HG03066 (cell line): ENCODE measurements around the gene RHOXF1.
"Not testable (repeated sequence)": the region's sequence is repeated elsewhere in the genome, so short reads cannot be mapped to it uniquely, and the experiment has no call there.

Source experiments
- ATAC-seq: cut with Tn5 transposase; IDR thresholded peaks from one replicate; pipeline ENCODE4 v1.9.1; 2021; ENCODE audit warnings: low read depth; ENCODE audit not compliant: unreplicated experiment

The RHOXF1 gene

GRCh38 chrX:120115438-120115963 is at the start of gene RHOXF1:
Gene RHOXF1, minus strand, starts transcription at chrX:120115913. Its CDS starts 51 bp downstream, at chrX:120115862.
- no peak for ATAC-seq

DNA sequence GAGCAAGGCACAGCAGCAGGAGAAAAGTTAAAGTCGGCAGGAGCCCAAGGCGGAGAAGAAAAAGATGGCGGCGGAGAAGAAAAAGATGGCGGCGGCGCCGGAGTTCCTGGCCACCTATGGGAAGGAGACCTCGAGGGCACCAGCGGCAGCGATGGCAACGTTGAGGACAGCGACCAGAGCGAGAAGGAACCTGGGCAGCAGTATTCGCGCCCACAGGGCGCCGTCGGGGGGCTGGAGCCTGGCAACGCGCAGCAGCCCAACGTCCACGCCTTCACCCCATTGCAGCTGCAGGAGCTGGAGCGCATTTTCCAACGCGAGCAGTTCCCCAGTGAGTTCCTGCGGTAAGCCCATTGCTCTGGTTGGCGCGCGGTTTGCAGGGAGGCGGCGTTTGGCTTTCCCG is 43.4 kb upstream of the RHOXF1 start:
- ATAC-seq = not testable (repeated sequence)

DNA sequence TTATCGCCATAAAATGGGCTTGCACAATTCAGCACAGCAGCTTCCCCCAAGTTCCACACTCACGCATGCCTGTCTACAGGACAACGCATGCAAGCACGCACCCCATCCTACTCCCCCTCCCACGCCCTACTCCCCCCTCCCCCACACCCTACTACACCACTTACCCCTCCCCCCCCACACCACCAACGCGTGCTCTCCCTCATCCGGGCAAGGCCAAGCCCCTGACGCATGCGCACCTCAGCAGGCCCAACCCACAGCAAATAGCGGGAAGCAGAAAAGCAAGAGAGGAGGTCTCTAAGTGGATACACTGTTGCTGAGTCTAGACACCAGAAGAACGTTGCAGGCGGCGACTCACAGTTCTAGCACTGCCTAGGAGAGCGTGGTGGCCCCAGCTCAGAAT is 42.6 kb upstream of the RHOXF1 start, which contains the start of gene RHOXF2:
Gene RHOXF2 (plus strand): TSS at position 301 of the 400 bp plus-strand sequence. CDS start 138 bp downstream, outside the sequence.
- not testable (repeated sequence) for ATAC-seq

GRCh38 chrX:120150109-120150744 is 34.5 kb upstream of the RHOXF1 start:
- ATAC-seq = not testable (repeated sequence)

DNA sequence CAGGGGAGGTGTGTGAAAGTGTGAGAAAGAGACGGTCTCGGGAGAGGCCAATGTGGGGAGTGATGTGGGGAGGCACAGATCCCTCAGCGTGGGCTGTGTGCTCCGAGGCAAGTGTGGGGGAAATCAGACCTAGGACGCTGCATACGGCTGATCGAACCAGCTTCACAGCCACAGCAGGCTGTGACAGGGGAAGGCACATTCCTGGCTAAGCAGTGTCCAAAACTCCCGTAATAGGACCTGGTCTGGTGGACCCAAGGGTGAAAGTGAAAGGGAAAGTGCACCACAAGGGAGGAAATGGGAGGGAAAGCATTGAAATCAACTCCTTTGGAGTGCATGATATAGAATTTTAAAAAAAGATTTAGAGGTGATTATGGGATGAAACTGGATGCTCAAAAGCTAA is 31.8 kb upstream of the RHOXF1 start:
- no peak for ATAC-seq

DNA sequence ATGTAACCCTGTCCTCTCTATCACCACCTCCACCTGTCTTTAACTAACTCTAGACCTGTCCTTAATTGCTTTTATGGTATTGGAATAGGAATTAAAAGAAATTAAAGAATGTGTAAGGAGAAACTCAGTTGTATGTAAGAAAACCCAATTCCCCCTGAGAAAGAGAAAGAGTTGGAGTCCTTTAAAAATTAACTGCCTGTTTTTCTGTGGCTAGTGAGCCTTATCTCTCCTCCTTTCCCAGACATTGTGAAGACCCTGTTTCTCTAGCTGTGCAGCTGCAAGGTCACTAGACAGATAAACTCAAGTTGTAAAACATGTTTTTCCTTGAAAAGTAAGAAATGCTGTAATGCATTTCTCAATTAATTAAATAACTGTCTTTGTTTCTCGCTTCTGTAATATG is 30.6 kb upstream of the RHOXF1 start:
- not testable (repeated sequence) for ATAC-seq

DNA sequence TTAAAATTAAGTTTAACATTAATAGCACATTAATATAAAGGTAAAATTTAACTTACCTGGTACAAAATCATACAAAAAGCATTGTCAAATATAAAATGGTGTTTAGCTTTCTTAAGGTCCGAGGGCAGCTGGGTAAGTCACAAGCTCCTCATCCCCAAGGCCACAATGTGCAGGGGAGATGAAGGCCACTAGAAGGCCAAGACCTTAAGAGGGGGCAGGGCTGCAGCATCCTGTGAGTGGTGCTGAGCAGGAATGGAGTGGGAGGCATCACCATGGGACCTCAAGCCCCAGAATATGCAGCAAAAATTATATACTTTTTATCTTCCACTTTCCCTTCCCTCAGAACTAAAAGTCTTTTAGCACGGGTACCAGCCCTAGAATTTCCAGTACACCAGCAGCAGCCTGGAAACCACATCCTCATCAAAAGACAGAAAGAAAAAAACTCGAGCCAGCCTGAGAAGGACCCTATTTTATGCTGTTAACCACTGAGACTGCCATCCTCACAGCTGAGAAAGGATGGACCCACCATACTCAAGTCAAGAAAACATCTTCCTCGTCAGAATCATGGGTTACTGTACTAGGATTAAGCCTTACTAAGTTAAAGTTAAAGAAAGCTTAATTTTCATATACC is 29.7 kb upstream of the RHOXF1 start:
- no peak for ATAC-seq

DNA sequence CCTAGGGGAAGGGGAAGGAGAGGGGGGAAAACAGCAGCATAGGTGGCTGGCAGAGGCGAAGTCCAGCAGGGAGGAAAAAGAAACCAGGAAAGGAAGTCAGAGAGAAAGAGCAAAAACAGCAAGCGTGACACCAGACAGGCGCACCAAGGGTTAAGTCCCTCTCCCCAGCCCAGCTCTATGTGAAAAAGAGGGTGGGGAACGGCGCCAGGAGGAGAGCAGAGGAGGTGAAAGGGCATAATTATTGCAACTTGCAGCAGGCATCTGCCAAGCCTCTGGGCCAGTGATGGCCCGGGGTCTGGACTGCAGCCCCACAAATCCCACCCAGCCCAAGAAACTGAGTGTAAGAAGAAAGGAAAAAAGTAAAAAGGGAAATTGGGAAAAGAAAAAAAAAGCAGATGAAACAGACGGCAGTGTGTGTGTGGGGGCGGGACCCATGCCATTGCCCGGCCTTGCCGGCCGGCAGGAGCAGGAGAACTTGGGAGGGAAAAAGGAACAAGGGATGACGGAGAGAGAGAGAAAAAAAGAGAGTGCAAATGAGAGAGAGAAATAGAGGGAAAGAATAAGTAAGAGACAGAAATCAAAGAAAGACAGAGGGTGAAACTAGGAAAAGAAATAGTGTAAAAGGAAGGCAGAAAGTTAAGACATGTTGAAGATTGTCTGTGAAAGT is 28.6 kb upstream of the RHOXF1 start:
- ATAC-seq = no peak

DNA sequence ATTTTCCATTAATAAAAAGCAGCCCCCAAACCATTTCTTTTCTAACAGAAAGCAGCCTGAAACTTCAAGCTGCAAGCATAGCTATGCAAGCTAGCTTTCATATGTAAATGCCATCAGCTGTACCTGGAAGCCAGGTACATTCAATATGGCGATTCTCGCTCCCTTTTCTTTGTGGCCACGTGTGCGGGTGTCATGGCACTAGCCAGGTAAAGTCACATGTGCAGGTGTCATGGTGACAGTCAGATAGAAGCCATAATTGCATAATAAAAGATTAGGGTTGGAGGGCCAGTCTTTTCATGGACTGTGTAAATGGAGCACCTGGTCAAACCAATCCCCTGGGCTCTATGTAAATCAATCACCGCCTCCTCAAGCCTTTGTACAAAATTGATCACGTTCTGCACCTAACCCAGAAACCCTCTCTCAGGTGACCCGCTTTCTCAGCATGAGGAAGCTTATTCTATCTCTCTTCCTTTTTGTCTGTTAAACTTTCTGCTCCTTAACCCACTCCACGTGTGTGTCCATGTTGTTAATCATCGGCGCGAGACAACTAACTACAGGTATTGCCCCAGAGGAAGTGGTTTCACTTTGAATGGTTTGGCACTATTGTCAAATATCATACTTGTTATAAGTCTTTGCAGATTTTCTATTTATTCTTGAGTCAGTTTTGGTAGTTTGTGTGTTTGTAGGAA is 24.7 kb upstream of the RHOXF1 start:
- no peak for ATAC-seq

DNA sequence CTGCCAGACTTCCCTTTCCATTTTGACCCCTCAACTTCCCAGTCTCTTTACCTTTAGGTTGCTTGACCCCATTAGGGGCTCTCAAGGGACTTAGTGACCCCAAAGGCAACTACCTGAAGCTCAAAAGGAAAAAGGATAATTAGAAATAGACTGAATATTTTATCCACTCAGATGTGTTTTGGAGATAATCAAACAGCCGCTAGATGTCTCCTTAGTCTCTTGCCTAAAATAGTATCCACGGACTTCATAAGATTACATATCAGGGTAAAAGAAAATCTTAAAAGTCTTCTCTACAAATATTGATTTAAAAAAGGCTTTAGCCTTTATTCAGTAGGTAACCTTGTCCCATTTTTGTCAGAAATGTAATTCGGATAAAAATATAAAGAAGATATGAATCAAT is 21.7 kb upstream of the RHOXF1 start:
- no peak for ATAC-seq

DNA sequence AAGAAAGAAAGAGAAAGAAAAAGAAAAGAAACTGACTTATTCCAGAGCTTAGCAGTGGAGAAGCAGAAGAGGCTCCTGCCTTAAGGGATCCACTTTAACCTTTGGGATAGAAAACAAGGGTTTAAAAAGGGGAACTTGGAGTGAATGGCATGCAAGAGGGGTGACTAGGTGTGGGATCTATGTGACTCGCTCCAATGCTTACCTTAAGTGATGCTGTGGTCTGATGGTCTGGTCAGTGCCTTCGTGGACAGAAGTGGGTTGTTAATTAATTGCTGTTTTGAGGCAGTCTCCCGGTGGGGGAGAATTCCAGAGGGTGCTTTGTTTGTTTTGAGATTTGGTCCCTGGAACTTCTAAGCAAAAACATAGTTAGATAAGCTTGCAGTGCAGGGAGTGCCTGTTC is 21.1 kb upstream of the RHOXF1 start:
- no peak for ATAC-seq

GRCh38 chrX:120136128-120136527 is 20.4 kb upstream of the RHOXF1 start:
- ATAC-seq = no peak

- ATAC-seq = not testable (repeated sequence)
These were observed 12.7 kb upstream of the RHOXF1 start for GRCh38 chrX:120128306-120128846.

- no peak for ATAC-seq
These were observed 9.7 kb upstream of the RHOXF1 start for GRCh38 chrX:120125444-120125843.

DNA sequence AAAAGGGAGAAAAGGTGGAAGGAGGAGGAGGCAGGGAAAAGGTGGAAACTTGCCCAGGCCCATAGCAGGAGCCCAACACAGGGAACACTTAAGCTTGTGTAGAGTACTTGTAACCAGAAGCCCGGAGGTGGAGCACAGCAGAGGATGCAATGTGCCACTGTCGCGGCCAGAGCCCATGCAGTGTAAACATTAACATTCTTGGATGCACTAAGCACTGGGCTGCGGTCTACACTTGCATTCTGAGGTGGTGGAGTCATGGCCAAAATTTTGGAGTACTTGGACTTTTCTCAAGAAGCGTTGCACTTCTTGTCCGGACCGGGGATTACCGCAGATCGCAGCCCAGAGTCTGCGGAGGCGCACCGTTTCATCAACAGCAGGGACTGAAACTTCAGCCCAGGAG is 4.5 kb upstream of the RHOXF1 start:
- ATAC-seq = no peak

DNA sequence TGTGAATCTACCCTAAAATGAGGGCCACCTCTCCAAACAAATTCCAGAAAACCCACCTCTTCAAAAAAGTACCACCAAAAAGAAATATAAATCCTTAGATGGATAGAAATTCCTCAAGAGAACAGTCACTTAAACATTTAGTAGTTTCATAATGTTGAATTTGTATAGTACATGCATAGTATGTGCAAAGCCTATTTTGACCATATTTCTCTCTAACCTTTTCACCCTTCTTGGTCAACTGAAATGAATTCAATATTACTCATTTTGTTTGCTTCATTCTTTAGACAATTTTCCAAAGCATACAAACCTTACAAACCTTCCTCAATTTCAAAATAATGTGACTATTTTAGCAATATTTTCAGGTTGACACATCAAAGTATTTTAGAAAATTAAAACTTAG is 4.1 kb downstream of the RHOXF1 start:
- no peak for ATAC-seq

- no peak for ATAC-seq
These were observed 6.3 kb downstream of the RHOXF1 start for GRCh38 chrX:120109378-120109777.

GRCh38 chrX:120104707-120105106 is 11.0 kb downstream of the RHOXF1 start:
- not testable (repeated sequence) for ATAC-seq

DNA sequence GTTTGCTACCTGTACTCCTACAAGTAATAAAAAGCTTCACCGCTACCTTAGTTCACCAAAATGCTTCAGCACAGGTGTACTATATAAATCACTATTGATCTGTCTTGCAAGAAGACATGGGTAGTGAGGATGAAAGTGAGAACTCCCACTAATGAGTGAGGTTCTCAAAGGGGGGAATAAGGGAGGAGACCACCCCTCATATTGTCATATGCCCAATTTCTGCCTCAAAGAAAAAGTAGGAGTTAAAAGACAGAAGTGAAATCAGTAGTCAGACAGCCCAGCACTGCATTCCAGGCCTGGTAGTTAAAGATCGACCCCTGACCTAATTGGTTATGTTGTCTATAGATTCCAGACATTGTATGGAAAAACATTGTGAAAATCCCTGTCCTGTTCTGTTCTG is 14.7 kb downstream of the RHOXF1 start:
- not testable (repeated sequence) for ATAC-seq

GRCh38 chrX:120090208-120090607 is 25.5 kb downstream of the RHOXF1 start:
- no peak for ATAC-seq
